Right forelimb (tissue), 1 donor: Measurements from ENCODE around the gene LPP.
"Not testable (repeated sequence)": the region's sequence is repeated elsewhere in the genome, so short reads cannot be mapped to it uniquely, and the experiment has no call there.

ENCODE experiments used
- DNase-seq: peaks from one replicate; pipeline ENCODE4 v3.0.0-alpha.2; 2018

The LPP gene, protein sequence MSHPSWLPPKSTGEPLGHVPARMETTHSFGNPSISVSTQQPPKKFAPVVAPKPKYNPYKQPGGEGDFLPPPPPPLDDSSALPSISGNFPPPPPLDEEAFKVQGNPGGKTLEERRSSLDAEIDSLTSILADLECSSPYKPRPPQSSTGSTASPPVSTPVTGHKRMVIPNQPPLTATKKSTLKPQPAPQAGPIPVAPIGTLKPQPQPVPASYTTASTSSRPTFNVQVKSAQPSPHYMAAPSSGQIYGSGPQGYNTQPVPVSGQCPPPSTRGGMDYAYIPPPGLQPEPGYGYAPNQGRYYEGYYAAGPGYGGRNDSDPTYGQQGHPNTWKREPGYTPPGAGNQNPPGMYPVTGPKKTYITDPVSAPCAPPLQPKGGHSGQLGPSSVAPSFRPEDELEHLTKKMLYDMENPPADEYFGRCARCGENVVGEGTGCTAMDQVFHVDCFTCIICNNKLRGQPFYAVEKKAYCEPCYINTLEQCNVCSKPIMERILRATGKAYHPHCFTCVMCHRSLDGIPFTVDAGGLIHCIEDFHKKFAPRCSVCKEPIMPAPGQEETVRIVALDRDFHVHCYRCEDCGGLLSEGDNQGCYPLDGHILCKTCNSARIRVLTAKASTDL

DNA sequence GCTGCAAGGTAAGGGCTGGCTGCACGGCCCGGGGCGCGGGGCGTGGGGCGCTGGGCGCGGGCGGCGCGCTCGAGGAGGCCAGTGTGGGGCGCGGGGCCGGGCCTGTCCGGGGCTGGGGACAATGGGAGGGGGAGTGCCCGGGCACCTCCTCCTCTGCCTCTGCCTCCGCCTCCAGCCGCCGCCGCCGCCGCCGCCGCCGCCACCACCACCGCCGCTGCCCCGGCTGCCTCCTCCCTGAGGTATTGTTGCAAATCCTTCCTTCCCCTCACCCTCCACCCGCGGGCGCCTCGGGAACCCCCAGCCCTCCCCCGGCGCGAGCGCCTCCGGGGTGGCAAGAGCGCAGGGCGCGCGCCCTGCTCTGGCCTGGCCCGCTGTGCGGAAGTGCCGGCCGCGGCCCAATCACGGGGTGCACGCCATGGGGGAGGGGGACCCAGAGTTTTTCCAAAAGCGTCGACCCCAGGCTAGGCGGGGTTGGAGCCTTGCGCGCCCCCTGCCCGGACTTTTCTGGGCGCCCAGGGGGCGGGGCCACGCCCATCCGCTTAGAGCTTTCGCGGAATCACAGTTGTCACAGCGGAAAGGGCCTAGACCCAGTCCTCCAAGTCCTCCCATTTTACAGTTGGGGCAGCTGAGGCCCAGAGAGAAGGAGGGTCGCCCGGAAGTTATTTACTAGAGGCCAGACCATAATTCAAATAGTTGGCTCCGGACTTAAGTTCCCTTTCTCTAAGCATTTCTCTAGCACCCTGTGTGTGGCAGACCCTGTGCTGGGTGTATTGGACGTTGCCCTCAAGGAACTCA, at the start of gene LPP:
Gene LPP, plus strand, starts transcription at position 144 of the 795 bp plus-strand sequence. CDS start 251,964 bp downstream, outside the sequence.
- DNase-seq: peak; percentile 85

DNA sequence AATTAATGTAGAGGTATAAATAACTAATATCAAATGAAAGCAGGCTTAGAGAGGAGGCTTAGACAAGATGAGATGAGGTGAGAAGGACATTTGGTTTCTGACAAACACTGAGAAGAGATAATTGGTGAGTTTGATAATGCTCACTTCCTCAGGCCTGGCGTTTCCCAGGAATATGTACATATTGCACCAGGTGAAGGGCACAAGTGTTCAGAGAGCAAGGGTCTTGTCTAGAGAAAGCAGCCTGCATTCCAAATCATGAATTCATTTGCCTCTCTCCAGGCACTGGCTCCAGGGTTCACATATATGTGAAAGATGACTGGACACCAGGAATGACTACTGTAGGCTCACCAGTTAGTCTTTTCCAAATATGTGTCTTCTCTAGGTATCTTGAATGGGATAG, 48.0 kb upstream of the LPP start:
- no peak for DNase-seq

DNA sequence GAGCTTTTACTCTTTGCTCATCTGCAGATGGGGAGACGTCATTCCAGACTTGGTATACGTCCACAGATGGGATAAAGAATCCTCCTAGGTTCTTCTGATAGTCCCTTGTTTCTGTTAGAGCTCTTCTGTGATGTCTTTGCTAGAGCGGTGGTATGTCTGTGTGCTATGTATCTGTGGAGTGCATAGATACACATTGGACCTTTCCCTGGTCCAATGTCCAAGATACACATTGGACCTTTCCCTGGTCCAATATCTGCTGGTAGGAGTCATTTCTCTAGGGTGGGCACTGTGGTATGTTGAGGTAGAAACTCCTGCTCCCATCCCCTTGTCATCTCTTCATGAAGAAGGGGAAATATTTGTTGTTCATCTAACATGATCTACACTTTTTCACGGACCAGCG, 47.5 kb upstream of the LPP start:
- DNase-seq: no peak

DNA sequence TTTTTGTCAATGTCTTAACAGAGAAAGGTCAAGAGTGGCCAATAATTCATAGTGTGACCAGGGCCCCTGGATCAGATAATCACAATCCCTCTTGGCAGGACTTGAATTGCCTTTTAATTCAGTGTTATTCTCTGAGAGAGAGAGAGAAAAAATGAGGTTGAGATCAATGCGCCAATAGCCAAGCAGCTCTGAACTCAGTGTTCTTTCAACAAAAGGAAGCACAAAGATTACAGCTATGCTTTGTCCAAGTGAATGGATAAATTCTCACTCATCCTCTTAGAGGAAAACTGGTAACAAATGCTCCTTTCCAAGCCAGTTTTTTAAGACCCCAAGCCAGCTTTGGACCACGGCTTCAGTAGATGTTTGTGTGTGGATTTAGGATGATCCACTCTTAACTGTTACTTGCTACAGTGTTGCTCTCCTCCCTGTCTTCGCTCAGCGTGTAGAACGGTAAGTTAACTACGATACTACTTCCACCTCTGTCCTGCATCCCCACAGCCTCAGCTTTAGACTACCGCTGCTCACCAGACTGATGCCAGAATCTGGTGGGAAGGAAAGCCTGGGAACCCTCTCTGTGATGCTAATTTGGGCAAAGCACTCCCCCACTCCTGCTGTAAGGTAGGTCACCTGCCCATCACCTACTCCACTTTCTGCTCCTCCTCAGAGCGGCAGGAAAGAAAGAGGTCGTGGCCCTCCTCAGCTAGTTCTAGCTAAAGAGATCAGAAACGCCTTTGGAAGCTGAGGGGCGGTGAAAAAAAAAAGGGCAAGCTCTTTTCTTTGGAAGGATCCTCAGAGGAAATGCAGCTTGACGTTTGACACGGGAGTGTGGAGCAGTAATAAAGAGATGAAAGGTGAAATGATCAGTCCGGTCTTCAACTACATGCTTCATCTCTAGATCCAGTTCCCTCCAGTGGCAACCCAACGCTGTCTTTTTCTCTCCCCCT, 46.8 kb upstream of the LPP start:
- no peak for DNase-seq

DNA sequence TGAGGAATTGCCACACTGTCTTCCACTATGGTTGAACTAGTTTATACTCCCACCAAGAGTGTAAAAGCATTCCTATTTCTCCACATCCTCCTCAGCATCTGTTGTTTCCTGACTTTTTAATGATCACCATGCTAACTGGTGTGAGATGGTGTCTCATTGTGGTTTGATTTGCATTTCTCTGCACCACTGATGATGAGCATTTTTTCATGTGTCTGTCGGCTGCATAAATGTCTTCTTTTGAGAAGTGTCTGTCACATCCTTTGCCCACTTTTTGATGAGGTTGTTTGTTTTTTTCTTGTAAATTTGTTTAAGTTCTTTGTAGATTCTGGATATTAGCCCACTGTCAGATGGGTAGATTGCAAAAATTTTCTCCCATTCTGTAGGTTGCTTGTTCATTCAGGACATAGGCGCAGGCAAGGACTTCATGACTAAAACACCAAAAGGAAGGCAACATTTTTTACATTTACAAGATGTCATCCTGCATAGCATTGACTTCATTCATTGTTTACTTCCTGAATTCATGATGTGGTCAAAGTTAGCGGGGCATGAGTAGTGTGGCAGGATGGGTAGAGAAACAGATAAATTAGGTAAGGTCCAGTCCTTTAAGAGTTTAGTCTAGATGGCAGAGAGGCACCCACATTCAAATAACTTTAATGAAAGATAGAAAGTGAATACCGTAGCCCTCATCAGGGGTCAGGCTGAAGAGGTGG, 45.1 kb upstream of the LPP start:
- no peak for DNase-seq

DNA sequence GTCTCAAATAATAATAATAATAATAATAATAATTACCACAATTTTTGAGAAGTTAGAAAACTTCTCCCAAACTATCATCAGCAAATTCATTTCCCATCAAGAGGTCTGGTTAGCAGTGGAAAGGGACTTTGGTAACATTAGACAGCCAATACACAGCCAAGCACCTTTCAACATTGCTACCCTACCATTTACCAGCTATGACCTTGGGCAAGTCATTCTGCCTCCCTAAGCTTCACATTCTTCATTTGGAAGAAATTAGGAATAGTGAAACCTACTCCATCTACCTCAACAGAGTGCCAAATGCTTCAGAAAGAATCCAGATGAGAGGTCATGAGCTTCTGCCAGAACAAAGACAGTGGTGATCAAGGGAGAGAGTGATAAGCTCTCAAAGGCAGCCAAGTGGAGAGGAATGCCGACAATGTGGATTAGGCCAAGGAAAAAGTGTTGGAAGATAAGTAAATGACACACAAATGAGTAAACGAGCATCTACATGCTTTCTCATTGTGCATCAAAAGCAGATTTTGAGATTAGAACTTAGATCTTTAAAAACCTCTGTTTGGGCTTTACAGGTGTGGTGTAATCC, 42.9 kb upstream of the LPP start:
- DNase-seq: no peak

DNA sequence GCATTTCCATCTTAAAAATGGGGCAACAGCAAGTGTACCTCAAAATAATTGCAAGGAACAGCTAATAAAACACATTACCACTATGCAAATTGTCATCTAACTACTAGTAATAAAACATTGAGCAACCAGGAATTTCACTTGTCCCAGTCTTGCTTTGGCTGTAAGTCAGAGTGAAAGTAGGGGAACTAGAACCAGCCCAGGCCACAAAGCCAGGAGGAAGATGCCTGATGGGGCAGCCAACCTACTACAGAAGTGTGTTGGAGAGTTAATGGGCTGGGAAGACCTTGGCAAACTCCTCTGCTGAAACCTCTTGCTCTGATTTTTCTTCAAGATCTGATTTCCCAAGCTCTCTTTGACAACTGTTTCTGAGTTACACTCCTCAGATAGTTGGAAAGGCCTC, 40.2 kb upstream of the LPP start:
- no peak for DNase-seq

DNA sequence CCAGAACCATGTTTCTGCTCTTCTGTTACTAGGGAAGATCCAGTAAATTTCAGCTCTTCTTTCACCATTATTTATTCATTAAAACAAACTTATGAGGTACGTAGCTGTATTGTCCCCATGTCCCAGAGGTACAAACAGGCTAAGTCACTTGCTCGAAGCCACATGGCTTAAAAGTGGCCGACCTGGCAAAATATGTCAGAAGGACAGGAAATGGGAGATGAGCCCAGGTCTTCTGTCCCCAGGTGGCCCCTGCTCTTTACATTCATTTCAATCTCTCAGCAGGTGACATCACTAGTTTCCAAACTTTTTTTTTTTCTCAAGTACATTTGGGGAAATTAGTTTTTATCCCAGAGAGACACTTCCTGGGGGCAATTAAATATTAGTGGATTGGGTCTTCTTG, 34.1 kb upstream of the LPP start:
- no peak for DNase-seq

DNA sequence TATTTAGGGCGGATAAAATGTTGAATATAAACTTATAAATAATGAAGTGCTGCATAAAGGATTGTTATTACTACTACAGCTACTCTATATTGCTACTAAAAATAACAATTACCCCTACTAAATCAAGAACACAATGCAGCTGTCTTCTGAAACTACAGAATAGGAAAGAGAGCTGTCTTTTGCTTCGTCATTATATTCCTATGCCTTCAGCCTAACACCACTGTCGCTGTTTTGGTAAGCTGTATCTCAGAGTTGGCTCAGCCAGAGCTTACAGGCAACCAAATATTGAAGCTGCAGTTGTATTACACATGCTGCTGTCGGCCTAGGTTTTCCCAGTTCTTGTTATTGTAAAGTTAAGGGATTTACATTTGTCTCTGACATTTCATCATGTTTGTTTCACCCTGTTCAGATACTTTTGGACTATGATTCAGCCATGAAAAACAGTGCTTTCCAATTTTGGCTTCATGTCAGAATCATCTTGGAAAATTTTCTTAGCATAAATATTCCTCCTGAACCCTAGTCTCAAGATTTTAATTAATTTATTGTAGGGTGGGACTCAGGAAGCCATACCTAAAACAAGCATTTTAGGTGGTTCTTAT, 31.3 kb upstream of the LPP start:
- DNase-seq: no peak

DNA sequence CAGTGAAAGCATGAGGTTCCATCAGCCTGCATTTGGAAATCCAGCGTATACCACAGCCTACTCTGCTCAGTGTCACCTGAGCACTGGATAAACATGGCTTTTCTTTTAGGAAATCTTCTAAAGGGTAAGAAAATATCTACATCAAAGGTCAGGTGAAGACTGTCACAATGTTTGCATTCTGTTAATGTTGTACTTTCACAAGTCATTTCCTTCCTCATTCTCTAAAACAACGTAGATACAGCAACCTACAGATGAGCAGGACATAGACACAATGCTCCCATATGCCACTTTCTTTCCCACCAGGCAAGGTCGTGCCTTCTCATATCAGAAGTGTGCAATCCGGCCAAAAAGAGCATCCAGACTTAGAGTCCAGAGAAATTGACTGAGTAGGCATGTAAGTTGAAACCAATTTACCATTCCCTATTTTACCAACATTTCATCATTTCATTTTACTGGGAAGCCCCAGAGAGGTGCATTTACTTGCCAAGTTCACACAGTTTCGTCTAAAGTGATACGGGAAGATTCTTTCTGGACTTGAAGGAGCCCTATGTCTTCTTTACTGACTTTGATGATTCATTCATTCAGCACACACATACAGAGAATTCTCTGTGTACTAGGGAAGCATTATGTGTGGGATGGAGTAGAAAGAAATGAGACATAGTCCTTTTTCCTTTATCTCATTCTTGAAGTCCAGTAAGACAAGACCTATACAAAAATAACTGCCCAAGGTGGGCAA, 30.6 kb upstream of the LPP start:
- DNase-seq: no peak

DNA sequence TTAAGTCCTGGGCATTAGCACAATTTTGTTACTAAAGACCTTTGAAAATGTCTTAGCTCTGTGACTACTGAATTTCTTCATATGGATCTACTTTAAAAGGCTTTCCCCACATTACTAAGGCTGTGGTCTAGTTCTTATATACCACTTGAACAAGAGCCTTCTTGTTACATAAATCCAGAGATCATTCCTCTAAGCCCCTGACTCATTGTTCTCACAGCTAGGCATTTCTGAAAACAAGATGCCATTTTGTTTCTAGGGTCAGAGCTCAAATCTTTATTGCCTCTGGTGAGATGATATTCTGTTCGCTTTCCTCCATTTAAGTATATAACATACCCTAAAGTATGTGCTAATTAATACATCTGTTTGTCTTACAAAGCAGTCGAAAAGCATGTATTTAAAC, 29.8 kb upstream of the LPP start:
- no peak for DNase-seq

DNA sequence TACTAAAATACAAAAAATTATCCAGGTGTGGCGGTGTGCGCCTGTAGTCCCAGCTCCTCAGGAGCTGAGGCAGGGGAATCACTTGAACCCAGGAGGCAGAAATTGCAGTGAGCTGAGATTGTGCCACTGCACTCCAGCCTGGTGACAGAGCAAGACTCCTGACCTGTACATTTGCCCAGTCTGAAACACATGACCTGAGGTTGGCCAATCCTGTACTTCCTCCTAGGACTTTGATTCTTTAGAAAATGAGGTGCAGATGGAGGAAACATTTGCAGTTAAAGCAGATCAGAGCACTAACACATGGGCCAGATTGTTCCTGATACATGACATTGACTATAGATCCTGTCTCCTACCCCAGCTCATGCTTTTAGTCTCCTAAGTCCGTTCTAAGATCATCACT, 28.9 kb upstream of the LPP start:
- no peak for DNase-seq

DNA sequence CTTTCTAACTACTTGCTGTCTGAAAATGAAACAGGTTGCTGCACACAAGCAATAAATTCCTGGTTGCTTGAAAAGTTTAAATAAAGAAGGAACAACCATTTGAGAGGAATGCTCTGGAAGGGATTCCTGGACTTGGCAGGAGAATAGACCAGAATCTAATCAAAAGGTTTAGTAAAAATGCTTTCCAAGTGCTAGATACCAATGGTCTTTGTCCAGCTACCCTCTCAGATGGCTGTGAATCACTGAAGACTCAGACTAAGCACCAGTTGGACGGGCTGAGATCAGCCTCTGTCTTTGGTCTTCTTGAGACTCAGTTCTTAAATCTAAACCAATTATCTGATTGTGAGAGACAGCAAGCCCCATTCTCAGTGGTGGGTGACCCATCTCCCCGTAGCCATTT, 27.7 kb upstream of the LPP start:
- DNase-seq: no peak

DNA sequence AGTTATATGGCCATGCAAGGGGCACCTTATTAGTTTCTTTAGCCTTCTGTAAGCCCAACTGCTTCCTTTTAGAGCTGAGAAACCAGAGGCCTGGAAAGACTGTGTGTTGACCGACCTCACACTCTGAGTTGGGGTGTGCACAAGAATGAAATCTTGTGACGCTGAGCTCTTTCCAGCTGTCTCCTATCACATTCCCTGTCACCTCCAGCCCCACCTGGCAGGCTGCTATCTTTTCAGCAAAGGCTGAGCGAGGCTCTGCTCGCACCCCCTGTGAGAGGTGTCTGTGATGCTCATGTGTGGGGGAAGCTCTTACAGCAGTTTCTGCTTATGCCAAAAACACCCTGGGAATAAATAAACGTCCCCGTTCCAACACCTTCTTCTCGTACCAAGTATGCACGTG, 27.0 kb upstream of the LPP start:
- no peak for DNase-seq

DNA sequence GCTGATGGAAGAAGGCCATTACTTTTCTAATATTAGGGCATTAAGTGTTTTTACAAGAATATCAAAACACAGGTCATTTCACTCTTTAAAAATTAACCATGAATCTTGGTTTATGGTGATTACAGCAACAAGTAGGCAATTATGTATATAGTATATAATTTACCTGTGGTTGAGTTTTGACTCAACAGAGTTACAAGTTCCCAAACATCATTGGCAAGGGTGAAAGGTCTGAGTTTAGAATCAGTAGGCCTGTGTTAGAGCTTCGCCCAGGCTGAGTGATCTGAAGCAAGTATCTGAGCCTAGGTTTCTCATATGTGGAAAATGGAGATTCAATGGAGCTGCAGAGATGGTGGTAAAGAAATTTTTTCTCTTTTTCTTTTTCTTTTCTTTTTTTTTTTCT, 25.1 kb upstream of the LPP start:
- DNase-seq: no peak

DNA sequence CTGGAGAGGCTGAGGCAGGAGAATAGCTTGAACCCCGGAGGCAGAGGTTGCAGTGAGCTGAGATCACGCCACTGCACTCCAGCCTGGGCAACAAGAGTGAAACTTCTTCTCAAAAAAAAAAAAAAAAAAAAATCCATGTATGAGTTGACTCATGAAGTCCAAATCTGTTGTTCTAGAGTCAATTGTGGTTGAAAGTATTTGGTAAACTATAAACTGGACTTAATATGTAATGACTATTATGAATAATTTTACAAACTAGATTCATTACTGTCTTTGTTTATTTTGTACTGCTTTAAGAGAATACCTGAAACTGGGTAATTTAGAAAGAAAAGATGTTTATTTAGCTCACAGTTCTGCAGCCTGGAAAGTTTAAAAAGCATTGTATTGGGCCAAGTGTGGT, 22.9 kb upstream of the LPP start:
- DNase-seq: not testable (repeated sequence)

DNA sequence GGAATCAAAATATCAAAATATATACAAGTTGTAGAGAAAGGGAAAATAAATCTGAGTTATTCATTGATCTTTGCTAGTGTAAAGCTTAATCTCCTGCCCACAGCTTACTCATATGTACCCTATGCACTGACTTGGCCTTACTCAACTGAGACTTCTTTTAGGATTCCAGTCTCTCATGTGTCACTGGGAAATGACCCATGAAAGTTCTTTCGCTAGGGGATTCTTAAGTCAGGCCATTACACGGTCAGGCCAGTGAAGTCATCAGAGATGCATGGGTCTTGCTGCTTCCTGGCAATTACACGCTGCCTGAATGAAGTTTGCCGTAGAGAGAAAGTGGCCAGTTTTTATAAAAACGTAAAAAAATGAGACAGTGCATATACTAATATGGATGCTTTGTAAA, 20.7 kb upstream of the LPP start:
- DNase-seq: no peak

DNA sequence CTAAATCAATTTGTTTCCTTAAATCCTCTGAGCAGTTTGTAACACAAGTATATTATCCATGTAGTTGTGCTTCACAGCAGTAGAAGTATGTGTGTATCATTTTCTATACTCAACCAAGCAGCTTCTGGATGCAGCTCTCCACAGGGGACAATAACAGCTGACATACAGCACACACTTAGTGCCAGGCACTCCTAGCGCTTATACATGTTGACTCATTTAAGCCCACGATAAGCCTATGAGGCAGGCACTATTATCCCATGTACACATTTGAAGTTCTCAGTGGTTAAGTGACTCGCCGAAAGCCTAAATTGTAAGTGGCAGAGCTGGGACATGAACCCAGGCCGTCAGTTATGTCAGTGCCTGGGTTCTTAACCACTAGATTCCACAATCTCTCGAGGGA, 20.3 kb upstream of the LPP start:
- DNase-seq: no peak

DNA sequence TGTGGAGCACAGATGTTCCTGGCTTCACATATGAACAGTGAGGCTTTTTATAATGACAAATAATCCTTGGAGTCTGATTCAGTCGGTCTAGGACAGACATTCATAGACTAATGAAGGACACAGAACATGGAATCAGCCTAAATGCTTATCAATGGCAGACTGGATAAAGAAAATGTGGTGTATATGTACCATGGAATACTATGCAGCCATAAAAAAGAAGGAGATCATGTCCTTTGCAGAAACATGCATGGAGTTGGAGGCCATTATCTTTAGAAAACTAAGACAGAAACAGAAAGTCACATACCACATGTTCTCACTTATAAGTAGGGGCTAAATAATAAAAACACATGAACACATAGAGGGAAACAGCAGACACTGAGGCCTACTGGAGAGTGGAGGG, 19.9 kb upstream of the LPP start:
- no peak for DNase-seq

DNA sequence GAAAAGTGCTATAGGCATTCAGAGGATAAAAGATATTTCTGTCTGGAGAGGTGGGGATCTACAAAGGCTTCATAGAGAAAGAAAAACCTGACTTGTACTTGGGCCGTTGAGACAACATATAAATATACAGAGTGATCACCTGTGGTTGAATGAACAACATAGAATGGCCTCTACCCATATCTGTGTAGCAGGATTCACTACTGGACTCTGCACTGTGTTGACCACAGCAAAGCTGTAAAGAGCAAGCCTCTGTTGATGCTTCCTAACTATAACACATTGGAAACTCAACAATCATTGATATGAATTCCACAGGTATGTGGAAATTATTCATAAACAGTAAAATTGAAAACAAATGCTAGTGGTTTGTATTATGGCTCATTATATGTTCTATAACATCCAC, 19.1 kb upstream of the LPP start:
- DNase-seq: no peak

DNA sequence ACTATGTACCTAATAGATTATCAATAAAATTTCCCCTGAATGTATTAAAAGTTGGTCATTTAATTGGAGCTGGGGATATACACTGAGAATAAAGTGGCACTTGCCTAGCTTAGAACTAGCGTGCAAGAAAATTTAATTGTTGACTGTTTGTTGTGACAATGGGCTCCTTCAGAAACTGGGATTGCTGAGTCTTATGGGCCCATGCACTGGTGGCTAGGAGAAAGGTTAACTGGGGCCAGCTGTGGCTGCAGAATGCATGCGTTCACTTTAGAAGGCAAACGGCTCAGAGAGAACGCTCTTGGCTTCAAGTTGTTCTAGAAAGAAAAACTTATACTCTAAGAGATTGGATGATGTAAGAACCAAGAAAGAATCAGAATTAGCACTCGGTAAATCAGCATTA, 18.7 kb upstream of the LPP start:
- DNase-seq: no peak
